NK-92 (cell line): ENCODE measurements around the gene PTGER2.

Experiments used
- DNase-seq: peaks from one replicate; lab custom pipeline; 2025; ENCODE audit not compliant: unreplicated experiment; lab: John Stamatoyannopoulos, UW

The PTGER2 gene

GRCh38 chr14:52304248-52304904 is 9.7 kb upstream of the PTGER2 start:
- DNase-seq = no peak

DNA sequence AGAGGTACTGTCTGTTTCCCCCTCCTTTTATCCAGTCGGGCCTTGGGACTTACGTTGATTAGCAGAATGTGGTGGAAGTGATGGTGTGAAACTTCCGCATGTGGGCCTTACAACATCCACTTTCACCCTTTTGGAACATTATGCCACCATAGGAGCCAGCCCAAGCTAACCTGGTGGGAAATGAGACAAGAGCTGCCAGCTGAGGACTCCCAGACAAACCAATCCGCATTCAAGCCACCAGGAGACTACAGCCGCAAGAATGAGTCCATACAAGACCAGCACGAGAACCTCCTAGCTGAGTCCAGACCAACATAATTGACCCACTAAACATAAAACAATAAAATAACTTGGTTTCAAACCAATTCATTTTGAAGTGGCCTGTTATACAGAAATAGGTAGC is 9.1 kb upstream of the PTGER2 start:
- DNase-seq = no peak

- DNase-seq = no peak
Measured at GRCh38 chr14:52307376-52307775, 6.7 kb upstream of the PTGER2 start.

DNA sequence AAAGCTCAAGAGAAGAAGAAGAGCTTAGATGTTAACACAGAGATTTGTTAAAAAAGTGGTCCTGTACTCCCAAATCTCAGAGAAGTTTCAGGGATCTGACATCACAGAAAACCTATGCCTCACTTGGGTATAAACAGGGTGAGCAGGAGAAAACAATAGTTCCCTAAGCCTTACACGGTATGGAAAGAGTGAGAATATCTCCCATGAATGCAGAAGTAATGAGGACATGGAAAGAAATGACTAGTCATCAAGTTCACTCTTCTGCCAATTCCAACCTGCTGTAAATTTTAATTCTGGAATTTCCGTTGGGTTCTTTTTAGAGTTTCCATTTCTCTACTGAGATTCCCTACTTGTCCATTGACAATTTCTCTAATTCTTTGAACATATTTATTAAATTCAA is 6.2 kb upstream of the PTGER2 start:
- DNase-seq = no peak

DNA sequence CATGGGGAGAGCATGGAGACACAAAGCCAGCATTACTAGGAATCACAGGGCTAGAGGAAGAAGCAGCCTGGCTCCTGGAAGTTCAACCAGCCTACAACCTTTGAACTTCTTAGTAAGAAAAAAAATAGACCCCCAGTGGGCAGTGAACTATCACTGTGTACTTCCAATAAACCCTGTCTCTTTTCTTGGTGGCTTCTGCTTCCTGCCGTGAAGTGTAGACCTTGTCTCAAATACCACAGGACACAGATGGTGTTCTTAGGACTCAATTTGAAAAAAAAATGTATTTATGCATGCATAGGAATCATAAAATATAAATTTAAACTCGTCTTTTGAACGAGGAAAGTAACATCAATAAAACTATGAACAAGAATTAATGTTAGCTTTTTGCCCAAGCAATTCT is 3.6 kb upstream of the PTGER2 start:
- no peak for DNase-seq

DNA sequence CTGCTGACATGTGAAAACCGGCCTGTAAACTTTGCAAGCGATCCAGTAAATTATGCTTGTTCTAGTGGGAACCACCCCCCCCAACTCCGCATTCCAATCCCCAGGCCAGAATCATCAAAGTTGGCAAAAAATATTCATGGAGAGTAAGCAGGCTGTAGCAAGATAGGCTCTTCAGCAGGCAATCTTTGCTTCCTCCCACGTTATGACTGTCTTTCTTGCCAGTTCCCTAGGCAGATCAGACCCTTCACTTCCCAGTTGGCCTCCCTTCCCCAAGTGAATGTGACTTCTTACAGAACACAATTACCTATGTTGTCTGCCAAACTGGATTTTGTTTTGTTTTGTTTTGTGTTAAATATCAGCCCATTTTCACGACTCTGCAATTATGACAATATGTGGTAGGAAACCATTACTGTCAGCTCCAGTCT is 1.2 kb upstream of the PTGER2 start:
- DNase-seq = no peak

DNA sequence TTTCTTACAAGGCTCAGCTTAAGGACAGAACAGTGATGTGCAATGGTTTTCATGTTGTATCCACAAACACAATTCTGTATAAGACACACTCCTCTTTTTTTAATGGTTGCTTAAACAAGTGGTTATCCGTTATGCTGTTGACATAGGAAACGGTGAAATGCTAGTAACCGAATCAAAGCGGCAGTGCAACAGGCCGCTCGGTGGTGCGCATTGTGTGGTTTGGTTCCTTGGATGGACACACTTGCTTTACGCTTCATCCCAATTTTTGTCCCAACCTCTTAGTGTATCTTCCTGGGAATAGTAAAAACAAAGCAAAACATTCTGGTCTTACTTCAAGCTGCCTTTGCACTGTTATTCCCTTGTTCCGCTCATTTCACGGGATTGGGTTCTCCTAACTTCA is 650 bp upstream of the PTGER2 start:
- no peak for DNase-seq

- no peak for DNase-seq
Measured at GRCh38 chr14:52314595-52315354, 663 bp downstream of the PTGER2 start.

GRCh38 chr14:52315355-52315718 is 1.2 kb downstream of the PTGER2 start:
- no peak for DNase-seq

DNA sequence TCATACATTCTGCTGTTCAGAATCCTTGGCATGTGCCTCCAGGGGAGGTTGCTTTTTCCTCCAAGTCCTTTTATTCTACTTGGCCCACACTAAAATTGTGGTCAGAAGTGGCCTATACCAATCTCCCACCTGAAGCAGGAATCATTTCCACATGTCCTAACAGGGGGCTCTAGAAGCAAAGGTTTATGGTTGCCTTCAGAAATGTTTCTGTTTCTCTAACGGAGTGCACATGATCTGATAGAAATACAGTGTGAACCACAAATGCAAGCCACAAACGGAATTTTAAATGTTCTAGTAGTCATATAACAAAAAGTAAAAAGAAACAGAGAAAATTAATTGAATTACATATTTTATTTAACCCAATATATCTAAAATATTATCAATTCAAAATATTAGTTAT is 4.0 kb downstream of the PTGER2 start:
- DNase-seq = no peak

DNA sequence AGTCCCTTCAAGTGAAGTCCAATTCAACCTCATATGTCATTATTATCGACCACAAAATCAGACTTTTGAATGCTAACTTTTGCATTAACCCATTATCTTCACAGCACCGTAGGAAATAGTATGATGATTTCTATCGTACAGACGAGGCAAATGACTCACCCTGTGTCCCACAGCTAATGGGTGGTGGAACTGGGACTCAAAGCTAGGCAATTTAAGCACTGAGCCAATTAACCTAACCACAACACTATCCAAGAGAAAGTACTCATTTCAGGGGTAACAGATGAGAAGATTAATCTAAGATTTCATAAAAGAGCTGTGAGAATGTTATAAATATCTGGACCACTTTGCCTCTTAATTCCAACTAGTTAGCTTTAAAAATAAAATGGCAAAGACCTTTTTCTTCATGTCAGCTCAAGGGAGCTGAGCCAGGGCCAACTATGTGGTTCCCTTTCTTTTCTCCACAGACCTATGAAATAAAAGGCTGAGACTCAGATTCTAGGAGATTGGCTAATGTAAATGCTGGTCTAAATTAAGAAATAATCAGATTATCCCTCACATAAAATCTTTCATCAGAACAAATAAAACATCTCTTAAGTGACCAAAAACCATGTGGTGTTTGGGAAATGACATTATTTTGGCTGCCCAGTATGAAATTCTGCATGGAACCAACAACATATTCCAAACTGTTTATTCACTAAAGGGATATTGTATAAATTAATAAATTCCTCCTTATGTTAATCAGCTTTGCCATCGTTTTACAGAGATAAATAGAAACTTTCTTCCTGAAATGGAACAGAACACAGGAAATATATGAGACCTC is 4.9 kb downstream of the PTGER2 start:
- DNase-seq = no peak

GRCh38 chr14:52319919-52320318 is 5.8 kb downstream of the PTGER2 start:
- DNase-seq = no peak

- no peak for DNase-seq
Measured at GRCh38 chr14:52325126-52325525, 11.0 kb downstream of the PTGER2 start.

DNA sequence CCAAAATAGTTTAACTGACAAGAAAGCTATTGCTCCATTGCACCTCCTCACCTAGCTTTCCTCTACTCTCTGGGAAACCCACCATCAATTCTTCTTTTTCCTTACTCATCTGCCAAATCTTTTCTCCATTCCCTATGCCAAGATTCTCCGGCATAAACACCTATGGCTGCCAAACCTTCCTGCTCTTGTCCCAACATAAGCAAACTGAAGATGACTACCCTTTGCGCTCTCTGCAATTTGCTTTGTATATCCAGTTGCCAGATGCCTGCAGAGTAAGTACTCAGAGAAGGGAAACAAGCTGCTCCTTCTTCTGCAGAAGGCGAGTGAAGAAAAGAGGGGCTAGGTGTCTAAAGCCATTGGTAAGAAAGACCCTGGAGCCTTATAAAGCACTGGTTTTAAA is 11.5 kb downstream of the PTGER2 start:
- no peak for DNase-seq

GRCh38 chr14:52327374-52328226 is 13.5 kb downstream of the PTGER2 start:
- no peak for DNase-seq

GRCh38 chr14:52328276-52328675 is 14.2 kb downstream of the PTGER2 start:
- DNase-seq = no peak

DNA sequence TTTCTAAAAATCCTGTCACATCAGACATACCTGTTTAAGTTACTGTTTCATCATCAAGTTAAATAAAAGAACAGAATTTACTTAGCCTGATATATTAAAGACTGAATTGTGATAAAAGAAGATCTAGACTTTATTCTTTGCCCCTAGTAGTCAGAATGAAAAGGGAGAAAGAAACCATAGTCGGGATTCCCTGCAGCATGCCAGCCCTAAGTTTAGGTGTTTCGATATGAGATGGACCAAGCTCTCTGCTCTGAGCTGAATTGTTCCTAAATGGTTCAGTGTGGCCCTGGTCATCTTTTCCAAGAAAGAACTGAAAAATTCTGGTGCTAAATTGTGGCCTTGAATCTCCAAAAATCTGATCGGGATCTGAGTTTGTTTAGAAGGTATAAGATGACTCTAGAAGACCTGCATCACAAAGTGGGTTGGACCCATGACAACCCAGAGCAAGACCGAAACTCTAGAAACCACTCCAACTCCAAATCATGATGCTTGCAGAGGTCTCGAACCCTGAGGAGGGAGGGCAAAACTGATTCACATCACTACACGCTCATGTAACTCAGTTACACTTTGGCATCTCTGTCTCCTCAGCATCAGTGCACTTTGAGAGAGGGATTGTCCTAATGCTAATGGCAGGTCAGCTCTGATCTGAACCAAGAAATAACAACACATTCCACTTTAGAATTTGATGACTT is 15.7 kb downstream of the PTGER2 start:
- DNase-seq = no peak

DNA sequence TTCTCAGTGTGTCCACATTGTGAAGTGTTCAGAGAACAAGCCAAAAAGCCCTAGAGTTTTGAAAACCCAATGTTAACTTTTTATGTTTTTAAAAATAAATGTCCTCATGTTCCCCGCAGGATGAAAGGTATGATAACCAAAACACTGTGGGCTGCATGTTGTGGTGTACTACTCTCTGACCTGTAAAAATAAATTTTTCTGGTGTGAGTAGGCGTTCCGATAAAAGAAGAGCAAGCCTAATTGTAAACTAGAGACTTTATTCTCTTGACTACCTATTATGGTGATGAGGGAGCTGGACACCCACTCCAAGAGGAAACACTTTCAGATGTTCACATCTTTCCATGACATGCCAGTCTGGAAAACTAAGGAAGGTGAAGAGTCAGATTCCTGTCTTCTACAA is 18.2 kb downstream of the PTGER2 start:
- DNase-seq = no peak

- DNase-seq = no peak
Measured at GRCh38 chr14:52333108-52333507, 19.0 kb downstream of the PTGER2 start.

DNA sequence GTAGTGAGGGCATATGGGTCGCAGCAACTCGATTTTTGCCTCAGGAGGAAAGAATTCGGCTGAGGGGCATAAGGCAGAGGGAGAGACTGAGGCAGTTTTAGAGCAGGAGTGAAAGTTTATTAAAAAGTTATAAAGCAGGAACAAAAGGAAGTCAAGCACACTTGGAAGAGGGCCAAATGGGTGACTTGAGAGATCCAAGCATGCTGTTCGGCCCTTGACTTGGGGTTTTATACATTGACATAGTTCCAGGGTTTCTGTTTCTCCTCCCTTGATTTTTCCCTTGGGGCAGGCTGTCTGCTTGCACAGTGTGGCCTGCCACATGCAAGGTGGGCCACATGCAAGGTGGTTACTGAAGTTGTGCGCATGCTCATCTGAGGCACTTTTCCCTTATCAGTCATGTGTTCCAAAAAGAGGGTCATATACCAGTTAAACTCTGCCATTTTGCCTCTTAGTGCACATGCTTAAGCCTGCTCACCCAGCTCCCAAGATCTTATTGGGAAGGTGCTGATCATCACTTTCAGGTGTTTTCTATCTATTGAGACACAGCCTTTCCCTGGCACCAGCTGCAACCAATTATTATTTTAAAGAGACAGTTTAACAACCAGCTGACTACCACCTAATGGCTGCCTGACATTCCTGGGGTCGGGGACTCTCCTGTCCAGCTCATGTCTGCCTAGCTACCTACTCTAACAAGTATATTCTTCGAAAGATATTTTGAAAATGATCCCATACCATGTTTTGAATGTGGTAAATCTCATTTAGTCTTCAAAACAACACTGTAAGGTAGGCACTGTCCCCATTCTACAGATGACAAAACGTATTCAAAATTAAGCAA is 19.9 kb downstream of the PTGER2 start:
- DNase-seq = no peak
